Measurements from ENCODE around the gene TNF. TPM values are rescaled to one million over a fixed set of nuclear protein-coding genes. Genes with fewer than 3 reads are reported as not detected.

Gene TNF
- total RNA-seq, 1 experiment from 2014 or later = 0.17 TPM

DNA sequence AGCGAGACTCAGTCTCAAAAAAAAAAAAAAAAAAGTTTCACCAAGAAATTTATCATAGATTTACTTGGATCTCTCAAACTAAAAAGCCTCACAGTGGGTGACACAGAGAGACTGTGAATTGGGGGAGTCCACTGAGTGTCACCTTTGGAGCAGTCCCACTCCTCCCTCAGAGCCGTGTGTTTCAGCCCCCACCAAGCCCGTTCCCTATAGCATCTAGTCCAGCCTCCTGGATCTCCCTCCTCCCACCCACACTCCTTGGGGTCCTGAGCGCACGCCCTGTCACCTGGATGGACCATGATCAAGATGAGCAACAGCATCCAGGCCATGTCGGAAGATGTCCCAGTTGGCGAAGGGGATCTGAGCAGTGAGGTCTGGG is 17.0 kb downstream of the TNF start:
- BruUV-seq (replicated peaks) = no TSS peak
- TF ChIP-seq EZH2 (IDR thresholded peaks at IDR 0.05; ENCODE audit: borderline replicate concordance, low read depth, low read length, poor library complexity, severe bottlenecking) = no peak
- TF ChIP-seq, protein P1, sequence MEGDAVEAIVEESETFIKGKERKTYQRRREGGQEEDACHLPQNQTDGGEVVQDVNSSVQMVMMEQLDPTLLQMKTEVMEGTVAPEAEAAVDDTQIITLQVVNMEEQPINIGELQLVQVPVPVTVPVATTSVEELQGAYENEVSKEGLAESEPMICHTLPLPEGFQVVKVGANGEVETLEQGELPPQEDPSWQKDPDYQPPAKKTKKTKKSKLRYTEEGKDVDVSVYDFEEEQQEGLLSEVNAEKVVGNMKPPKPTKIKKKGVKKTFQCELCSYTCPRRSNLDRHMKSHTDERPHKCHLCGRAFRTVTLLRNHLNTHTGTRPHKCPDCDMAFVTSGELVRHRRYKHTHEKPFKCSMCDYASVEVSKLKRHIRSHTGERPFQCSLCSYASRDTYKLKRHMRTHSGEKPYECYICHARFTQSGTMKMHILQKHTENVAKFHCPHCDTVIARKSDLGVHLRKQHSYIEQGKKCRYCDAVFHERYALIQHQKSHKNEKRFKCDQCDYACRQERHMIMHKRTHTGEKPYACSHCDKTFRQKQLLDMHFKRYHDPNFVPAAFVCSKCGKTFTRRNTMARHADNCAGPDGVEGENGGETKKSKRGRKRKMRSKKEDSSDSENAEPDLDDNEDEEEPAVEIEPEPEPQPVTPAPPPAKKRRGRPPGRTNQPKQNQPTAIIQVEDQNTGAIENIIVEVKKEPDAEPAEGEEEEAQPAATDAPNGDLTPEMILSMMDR (conservative IDR thresholded peaks at IDR 0.05; ENCODE audit: low read depth, low read length) = no peak
- intact Hi-C loops (cut with micrococcal nuclease; ENCODE audit: unreplicated experiment) = no loop called here
- H3K4me1 ChIP-seq (ENCODE audit: insufficient read depth, low read length, poor library complexity, severe bottlenecking) = no peaks in the 10 kb centered on the region
- no peak overlapping the region for H3K27ac ChIP-seq (ENCODE audit: low read depth, low read length, poor library complexity, severe bottlenecking)
- CTCF ChIA-PET = no interaction called here
- H3K4me3 ChIP-seq (ENCODE audit: low read depth, low read length, poor library complexity, severe bottlenecking) = no peak overlapping the region
- no peaks in the 10 kb centered on the region for H3K27me3 ChIP-seq (replicated peaks; ENCODE audit: insufficient read depth, low read depth, low read length, poor library complexity)
- no peaks in the 10 kb centered on the region for H3K36me3 ChIP-seq (ENCODE audit: insufficient read depth, low read length, poor library complexity, severe bottlenecking)
- POLR2A ChIA-PET (ENCODE audit: low non-redundant PET) = no interaction called here
- no peaks in the 10 kb centered on the region for H3K9me3 ChIP-seq (ENCODE audit: low read depth, low read length, poor library complexity, severe bottlenecking)
- DNase-seq (ENCODE audit: low spot score) = no peak

DNA sequence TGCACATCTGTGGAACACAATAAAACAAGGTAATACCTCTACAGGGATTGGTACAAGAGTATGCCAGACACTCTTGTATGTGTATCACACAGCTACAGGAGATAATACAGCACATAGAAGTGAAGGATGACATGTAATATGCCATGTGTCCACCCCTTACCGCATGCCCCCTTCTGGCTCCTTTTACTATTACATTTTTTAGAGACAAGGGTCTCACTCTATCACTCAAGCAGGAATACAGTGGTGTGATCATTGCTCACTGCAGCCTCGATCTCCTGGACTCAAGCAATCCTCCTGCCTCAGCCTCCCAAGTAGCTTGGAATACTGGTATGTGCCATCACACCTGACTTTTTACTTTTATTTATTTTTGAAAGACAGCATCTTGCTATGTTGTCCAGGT is 21.6 kb downstream of the TNF start:
- Histone ChIP-seq H3K9me3 (ENCODE audit: low read depth, low read length, poor library complexity, severe bottlenecking) (no peaks in the 10 kb centered on the region), H3K4me1 (ENCODE audit: insufficient read depth, low read length, poor library complexity, severe bottlenecking) (no peaks in the 10 kb centered on the region), H3K27ac (ENCODE audit: low read depth, low read length, poor library complexity, severe bottlenecking) (no peak overlapping the region), H3K36me3 (ENCODE audit: insufficient read depth, low read length, poor library complexity, severe bottlenecking) (no peaks in the 10 kb centered on the region), H3K4me3 (ENCODE audit: low read depth, low read length, poor library complexity, severe bottlenecking) (no peak overlapping the region), H3K27me3 (replicated peaks; ENCODE audit: insufficient read depth, low read depth, low read length, poor library complexity) (no peaks in the 10 kb centered on the region)
- TF ChIP-seq, protein P1 (conservative IDR thresholded peaks at IDR 0.05; ENCODE audit: low read depth, low read length) = peak; percentile 57
- no peak for TF ChIP-seq EZH2 (IDR thresholded peaks at IDR 0.05; ENCODE audit: borderline replicate concordance, low read depth, low read length, poor library complexity, severe bottlenecking)
- intact Hi-C loops (cut with micrococcal nuclease; ENCODE audit: unreplicated experiment) = loop anchor here (2.0 kb wide), 1 partner anchor 14 kb away; the partner anchor contains the start of gene LTB
- DNase-seq (ENCODE audit: low spot score) = peak; percentile 75
- CTCF ChIA-PET = interaction anchor here (1.1 to 3.6 kb wide), 7 partner anchors 17 to 104 kb away, joined by 3 to 30 read pairs (median 4); partner anchors contain the start of genes ATP6V1G2, C6orf47 and NFKBIL1
- BruUV-seq (replicated peaks) = no TSS peak
- POLR2A ChIA-PET (ENCODE audit: low non-redundant PET) = no interaction called here

DNA sequence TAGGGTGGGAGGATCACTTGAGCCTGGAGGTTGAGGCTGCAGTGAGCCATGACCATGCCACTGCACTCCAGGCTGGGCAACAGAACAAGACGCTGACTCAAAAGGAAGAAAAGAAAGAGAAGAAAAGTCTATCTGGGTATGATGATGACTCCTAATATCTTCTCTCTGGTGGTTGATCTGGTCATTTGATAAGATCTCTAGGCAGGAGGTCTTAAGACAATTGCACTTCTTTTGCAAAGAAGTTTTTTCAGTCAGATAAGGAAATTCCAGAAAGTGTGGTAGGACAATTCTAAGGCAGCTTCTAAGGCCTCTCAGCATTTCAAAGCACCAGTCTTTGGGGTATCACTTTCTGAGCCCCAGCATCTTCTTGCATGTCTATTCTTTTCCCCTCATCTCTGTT is 32.0 kb downstream of the TNF start:
- Histone ChIP-seq H3K27me3 (replicated peaks; ENCODE audit: insufficient read depth, low read depth, low read length, poor library complexity) (no peaks in the 10 kb centered on the region), H3K9me3 (ENCODE audit: low read depth, low read length, poor library complexity, severe bottlenecking) (no peaks in the 10 kb centered on the region), H3K36me3 (ENCODE audit: insufficient read depth, low read length, poor library complexity, severe bottlenecking) (no peaks in the 10 kb centered on the region), H3K27ac (ENCODE audit: low read depth, low read length, poor library complexity, severe bottlenecking) (no peak overlapping the region), H3K4me1 (ENCODE audit: insufficient read depth, low read length, poor library complexity, severe bottlenecking) (no peaks in the 10 kb centered on the region), H3K4me3 (ENCODE audit: low read depth, low read length, poor library complexity, severe bottlenecking) (no peak overlapping the region)
- intact Hi-C loops (cut with micrococcal nuclease; ENCODE audit: unreplicated experiment) = no loop called here
- DNase-seq (ENCODE audit: low spot score) = no peak
- ChIA-PET POLR2A (ENCODE audit: low non-redundant PET) (no interaction called here), CTCF (no interaction called here)
- TF ChIP-seq, protein P1 (conservative IDR thresholded peaks at IDR 0.05; ENCODE audit: low read depth, low read length) = no peak
- no peak for TF ChIP-seq EZH2 (IDR thresholded peaks at IDR 0.05; ENCODE audit: borderline replicate concordance, low read depth, low read length, poor library complexity, severe bottlenecking)
- no TSS peak for BruUV-seq (replicated peaks)

Measured in A673 (cell line).